Mammary epithelial cell (primary cell): ENCODE data around the gene MED22.
"Not testable (repeated sequence)": the region's sequence is repeated elsewhere in the genome, so short reads cannot be mapped to it uniquely, and the experiment has no call there.

ENCODE experiments used
- CTCF ChIP-seq, 2 donors: IDR thresholded peaks in 1 of 2; conservative IDR thresholded peaks in 1 of 2; 2 replicates each; pipeline ENCODE4 v1.5.1; 2011 to 2012; ENCODE audit warnings: inconsistent platforms in 2 of 2, low read length in 2 of 2, mild to moderate bottlenecking in 2 of 2, control low read depth in 1 of 2, low read depth in 1 of 2; ENCODE audit not compliant: insufficient read depth in 1 of 2; ENCODE audit errors: extremely low read depth in 1 of 2
- EZH2 ChIP-seq: IDR thresholded peaks from 2 replicates; pipeline ENCODE4 v1.6.1; 2012; ENCODE audit warnings: low read length, inconsistent platforms, borderline replicate concordance

- not testable (repeated sequence) for TF ChIP-seq CTCF (conservative IDR thresholded peaks at IDR 0.05 in 1 of 2, IDR thresholded peaks at IDR 0.05 in 1 of 2; ENCODE audit: extremely low read depth in 1 of 2, insufficient read depth in 1 of 2, low read depth in 1 of 2, low read length in 2 of 2); EZH2
Observed at GRCh38 chr9:133317551-133317950, 30.4 kb downstream of the MED22 start.
